ENCODE results near the gene LDAH.
"Not testable (repeated sequence)": the region's sequence is repeated elsewhere in the genome, so short reads cannot be mapped to it uniquely, and the experiment has no call there.

The LDAH gene

DNA sequence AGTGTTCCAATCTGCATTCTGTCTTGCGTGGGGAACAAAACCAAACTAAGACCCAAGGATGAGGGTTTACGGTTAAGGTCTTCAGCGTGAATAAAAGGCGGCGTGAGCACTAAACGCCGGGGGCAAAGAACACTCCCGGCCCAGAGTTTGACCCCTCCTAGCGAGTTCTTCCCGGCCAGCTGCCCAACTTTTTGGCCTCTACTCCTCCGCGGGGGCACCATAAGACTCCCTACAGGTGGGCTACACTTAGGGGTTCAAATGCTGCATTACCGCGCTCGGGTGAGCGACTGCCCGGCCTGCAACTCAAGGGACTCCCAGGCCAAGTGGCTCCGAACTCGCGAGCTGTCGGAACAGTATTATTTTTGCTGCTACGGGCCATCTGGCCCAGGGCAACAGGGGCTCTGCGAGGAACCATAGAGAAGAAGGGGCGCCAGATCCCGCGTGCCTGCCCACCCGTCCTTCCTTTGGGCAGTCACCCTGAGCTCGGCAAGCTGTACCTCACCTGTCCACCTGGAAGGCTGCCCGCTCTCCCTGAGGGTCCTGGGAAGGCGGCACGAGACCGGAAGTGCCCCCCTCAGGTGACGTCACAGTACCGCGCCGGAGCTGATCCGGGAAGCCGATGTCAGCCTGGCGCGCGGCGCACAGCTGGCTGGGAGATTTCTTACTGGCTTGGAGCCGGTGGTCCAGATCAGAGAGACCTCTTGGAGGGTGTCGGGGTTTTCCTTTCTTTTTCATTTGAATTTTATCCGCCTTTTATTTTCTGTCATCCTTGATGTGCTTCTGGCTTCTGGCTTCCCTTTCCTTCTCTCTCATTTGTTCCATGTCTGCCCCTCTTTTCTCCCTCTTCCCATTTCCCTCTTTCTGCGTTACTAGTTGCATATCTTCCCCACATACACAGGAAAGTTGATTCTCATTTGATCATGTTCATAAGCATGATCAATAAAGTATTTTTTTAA lies at the start of gene LDAH:
Gene LDAH (minus strand): TSS at position 567 of the 956 bp plus-strand sequence. CDS start 21,638 bp downstream, outside the sequence.
- peak; percentile 86 for DNase-seq

DNA sequence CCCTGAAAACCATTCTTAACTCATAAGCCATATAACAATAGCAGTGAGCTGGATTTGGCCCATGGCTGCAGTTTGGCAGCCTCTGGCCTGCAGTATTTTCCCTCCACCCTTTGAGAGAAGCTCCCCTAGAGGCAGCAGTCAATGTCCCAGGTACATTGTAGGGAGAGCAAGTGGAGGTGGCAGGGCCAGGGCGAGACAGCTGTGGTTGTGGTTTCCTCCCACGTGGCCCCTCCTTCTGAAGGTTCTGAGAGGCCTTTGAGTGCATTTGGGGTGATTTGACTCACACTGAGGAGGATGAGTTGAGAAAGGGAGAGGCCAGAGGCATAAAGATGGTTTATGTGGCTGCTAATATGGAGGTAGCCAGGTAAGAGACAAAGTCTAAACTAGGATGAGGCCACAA lies 45.5 kb upstream of the LDAH start:
- peak; percentile 26 for DNase-seq

DNA sequence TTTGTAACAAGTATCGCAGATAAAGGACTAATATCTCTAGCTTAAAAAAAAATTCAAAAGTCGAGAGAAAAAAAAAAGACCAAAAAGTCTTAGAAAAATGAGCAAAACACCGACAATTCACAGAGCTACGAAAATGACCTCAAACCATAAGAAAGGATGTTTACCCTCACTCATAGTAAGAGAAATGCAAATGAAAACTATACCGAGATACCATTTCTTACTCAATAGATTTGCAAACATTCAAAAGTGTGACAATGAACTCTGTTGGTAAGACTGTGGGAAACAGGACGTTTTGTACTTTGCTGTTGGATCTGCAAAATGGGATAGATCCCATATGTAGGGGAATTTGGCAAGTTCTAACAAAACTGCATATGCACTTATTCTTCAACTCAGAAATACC lies 39.9 kb upstream of the LDAH start:
- DNase-seq, result no peak

DNA sequence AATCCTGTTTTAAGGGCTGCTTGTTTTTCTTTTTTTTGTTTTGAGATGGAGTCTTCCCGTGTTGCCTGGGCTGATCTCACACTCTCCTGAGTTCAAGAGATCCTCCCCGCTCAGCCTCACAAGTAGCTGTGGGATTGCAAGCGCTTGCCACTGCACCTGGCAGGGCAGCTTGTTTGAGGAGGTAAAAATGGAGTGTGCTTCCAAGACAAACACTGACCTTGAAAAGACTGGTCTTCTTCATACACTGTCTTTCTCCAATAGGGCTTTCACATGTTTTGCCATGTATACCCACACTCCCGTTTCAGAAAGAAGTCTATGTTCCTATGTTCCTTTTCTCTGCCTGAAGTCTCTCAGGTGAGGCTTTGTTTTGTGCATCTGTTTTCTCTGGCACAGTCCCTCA lies 32.6 kb upstream of the LDAH start:
- DNase-seq, result no peak

- DNase-seq, result no peak
These were observed 29.8 kb upstream of the LDAH start for GRCh38 chr2:20852670-20853069.

GRCh38 chr2:20852139-20852538 lies 29.2 kb upstream of the LDAH start:
- DNase-seq, result no peak

GRCh38 chr2:20844246-20844645 lies 21.3 kb upstream of the LDAH start:
- no peak for DNase-seq

DNA sequence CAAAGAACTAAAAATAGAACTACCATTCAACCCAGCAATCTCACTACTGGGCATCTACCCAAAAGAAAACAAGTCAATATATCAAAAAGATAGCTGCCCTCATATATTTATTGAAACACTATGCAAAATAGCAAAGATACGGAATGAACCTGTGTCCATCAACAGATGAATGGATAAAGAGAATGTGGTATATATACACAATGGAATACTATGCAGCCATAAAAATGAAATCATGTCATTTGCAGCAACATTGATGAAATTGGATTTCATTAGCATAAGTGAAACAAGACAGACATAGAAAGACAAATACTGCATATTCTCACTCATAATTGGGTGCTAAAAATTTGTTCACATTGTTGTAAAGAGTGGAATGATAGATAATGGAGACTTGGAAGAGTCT lies 16.2 kb upstream of the LDAH start:
- no peak for DNase-seq

DNA sequence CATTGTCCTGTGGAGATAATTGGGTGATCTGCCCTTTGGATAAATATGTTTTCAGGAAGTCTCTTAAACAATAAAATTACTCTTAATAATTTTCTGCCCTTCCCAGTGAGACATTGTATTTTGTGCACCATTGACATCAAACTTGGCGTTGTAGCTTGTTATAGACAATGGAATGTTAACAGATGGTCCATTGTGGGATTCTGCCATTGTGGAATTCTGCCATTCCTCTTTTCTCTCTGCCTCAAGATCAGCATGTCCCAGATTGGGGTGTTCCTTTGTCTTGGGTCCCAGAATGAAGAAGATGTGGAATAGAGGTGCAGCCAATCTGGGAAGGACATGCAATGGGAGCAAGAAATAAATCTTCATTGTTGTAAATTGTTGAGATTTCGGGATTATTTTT lies 15.1 kb upstream of the LDAH start:
- DNase-seq, result no peak

DNA sequence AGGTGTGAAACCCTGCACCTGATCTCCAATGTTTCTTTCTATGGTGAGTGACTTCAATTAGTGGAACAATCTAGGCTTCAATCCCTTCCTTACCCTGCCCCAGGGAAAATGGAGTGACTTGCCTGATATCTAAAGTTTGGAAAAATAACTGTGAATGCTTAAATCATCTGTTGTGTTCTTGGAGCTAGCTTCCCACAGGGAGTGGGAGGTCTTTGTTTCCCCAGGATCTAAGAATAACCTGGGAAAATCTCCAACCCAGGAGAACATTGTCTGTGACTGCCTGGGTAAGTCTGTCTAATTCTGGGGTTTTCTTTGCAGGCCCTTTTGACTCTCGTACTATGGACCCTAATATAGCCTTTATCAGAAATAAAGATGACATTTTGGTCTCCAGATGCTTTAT lies 13.6 kb upstream of the LDAH start:
- no peak for DNase-seq

GRCh38 chr2:20834331-20834730 lies 11.4 kb upstream of the LDAH start:
- no peak for DNase-seq

- DNase-seq, result no peak
These were observed 9.7 kb upstream of the LDAH start for GRCh38 chr2:20832606-20833005.

DNA sequence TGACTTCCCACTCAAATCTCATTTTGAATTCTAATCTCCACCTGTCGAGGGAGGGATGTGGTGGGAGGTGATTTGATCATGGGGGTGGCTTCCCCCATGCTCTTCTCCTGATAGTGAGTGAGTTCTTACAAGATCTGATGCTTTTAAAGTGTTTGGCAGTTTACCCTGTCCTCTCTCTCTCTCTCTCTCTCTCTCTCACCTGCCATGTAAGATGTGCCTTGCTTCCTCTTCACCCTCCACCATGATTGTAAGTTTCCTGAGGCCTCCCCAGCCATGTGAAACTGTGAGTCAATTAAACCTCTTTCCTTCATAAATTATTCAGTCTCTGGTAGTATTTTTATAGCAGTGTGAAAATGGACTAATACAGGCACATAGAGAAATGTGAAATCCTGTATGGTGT lies 7.0 kb upstream of the LDAH start:
- no peak for DNase-seq

DNA sequence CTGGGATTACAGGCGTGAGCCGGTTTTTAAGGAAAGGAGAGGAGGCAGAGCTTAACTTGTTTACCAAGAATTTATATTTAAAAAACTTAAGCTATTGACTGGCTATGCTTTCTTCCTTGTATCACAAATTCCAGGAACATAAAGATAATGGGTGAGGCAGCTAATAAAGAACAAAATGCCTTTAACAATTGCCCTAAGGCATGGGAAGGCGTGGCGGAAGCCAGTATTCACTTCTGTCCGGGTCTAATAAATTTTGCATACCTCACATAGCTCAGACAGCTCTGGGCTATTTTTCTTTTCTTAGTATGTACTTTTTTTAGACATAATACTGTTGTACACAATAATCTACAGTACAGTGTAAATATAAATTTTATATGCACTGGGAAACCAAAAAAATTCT lies 1.0 kb upstream of the LDAH start:
- no peak for DNase-seq

GRCh38 chr2:20818820-20819219 lies 4.1 kb downstream of the LDAH start:
- DNase-seq, result no peak

DNA sequence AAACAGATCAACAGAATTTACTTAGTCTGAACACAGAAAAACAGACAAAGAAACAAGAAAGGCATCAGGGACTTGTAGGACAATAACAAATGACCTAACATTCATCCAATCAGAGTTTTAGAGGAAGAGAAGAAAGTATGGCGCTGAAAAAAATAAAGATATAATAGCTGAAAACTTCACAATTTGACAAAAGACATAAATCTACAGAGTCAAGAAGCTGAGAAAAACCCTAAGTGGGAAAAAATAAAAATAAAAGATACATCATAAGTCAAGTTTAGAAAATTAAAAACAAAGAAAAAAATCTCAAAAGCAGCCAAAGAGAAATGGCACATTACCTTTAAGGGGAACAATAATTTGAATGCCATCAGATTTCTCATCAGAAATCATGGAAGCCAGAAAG lies 7.7 kb downstream of the LDAH start:
- no peak for DNase-seq

DNA sequence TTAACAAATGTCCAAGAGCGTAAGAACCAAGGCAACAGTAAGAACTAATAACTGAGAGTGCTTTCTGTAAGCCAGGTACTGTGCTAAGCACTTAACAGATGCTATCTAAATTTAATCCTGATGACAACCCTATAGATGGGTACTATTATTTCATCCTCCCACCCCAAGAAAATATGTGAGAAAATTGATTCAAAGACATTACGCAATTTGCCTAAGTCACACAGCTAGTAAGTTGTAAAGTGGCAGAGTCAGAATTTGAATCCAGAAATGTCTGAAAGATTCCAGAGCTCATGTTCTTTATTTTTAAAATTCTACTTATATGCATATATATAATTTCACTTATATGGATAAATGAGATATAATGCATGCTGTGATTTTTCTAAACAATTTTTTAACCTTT lies 10.1 kb downstream of the LDAH start:
- DNase-seq, result no peak

- DNase-seq, result no peak
These were observed 16.6 kb downstream of the LDAH start for GRCh38 chr2:20806286-20806685.

DNA sequence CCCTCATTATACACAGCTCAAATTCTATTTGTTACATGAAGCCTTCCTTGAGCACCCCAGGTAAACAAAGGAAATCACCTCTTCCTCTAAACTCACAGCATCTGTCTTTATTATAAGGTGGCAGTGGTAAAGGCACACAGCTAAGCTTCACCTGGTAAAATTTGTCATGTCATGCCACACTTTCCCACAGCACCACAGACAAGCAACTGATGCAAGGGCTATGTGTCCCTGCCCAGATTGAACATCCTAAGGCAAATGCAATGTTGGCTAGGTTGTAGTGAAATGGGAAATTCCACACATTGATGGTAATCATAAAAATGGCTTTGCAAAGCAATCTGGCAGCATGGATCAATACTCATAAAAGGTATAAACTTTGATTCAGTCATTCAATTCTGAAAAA lies 18.9 kb downstream of the LDAH start:
- no peak for DNase-seq

DNA sequence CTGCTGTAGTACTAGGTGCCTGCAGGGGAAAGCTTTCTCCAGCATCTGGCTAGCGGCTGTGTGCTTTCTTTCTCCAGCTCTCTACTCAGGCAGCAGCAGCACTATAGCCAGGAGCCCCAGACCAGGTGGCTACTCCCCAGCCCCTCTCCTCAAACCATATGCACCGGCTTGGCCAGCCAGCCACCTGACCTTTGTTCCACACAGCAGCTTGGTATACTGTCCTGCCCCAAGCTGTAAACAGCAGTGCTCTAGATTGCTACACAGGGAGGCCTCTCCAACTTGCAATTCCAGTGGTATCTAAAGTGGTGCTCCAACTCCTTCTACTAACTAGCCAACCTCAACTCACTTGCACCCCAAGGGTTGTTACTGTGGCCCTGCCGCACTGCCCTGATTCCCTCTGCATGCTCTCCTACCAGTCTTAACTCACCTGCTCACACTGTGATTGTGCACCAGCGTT lies 19.6 kb downstream of the LDAH start:
- no peak for DNase-seq

DNA sequence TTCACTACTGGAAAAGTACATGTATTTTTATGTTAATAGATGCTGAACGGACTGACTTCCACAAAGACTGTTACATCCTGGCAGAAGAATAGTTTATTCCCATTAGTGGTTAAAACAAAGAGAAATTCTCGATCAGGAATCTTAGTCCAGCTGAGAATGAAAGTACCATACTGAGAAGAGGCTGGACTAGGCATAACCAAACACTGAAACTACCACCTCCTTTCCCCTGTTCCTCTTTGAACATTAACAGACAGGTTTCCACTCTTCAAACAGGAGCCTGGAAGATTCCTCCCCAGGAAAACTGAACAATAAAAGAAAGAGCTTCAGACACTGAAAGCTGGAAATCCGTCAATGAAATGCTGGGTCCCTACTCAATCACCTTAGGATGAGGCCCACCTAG lies 25.8 kb downstream of the LDAH start:
- no peak for DNase-seq

DNA sequence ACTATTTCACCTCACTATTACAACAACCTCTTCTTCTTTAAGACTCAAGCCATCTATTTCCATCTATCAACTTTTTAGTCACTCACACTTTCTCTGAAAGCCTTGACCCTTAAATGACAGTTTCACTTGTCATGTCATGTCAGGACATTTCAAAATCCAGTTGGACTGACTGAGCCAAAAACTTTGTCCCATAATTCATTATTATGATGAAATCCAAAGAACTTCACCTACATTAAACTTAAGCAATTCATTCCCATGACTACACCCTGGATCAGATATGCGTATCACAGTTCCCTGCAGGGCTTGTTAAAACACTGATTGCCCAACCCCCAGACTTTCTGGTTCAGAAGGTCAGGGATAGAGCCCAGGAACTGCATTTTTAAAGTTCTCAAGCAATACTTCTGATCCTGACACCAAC lies 26.5 kb downstream of the LDAH start:
- DNase-seq, result no peak

DNA sequence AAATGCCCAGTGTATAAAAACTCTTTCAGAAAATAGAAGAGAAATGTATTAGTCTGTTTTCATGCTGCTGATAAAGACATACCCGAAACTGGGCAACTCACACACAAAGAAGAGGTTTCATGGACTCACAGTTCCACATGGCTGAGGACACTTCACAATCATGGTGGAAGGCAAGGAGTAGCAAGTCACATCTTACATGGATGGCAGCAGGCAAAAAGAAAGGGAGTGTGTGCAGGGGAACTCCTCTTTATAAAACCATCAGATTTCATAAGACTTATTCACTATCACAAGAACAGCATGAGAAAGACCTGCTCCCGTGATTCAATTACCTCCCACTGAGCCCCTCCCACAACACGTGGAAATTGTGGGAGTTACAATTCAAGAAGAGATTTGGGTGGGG lies 29.0 kb downstream of the LDAH start:
- DNase-seq, result not testable (repeated sequence)

DNA sequence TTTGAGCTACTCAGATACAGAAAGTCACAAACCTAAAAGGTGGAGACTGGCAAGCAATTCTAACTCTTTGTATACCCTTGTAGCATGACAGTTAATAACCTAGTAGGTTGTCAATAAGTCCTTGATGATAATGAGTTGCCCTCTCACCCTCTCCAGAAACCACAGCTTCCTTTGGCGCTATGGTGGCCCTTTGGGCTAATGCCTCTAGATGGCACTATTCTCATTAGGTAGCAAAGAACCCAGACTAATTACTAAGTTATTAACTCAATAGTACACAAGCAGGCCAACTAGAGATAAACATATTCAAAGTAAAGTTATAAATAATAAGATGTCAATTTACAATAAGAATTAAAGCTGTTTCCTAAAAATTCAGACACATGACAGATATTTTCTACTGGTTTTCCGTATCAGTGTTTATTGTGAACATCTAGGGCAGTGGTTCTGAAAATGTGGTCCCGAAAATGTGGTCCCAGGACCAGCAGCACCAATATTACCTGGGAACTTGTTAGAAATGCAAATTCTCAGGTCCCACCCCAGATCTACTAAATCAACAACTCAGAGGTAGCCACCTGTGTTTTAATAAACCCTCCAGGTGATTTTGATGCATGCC lies 41.1 kb downstream of the LDAH start:
- no peak for DNase-seq

All from activated CD8-positive, alpha-beta memory T cell treated with anti-CD3 and anti-CD28 coated beads, Interleukin-2, amount 50 U/mL, for 4 hours (primary cell).